ENCODE measurements around the gene ADAM15. TPM values are rescaled to one million over a fixed set of nuclear protein-coding genes. Genes with fewer than 3 reads are reported as not detected.
A peak's percentile ranks its signal among the peaks of the same experiment; 100 is the strongest.

The ADAM15 gene
- total RNA-seq, 1 experiment from 2014 or later = 36.3 TPM

DNA sequence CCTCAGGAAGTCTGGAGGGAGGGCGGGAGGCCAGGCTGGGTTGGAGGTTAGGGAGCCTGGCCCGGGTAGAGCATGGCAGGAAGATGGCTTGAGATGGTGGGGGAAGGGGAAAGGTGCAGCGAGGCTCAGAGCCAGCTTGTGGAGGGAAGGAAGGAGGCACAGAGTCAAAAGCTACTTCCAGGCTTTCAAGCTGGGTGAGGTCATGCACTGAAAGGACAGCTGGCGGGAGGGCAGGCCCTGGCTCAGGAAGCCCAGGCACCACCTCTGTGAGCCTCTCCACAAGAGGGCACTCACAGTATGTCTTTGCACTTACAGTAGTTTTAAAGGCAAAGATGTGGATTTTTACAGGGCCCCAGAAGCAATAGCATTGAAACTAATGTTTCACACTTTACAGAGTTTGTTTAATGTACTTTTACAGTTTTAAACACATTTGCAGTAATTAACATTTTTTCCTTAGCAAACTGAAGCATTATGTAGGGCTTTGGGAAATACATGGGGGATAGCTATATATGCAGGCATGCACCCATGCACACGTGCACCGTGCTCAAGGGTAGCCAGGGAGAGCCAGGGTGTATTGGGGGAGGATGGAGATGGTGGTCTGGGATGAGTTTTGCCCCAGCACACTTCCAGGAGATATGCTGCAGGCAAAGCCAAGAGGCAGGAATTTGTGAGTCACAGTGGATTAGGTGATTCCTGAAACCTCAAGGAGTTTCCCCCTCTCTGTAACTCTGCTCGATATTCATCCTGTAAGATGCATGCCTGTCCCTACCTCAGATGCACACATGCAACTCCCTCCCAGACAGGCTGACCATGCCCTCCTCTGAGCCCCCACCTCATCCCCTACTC lies 6.1 kb upstream of the ADAM15 start:
- H3K9me3 ChIP-seq (ENCODE audit: low read depth, low read length, poor library complexity, severe bottlenecking) = no peaks in the 10 kb centered on the region
- no peak overlapping the region for H3K4me3 ChIP-seq (ENCODE audit: low read depth, low read length, poor library complexity, severe bottlenecking)
- peak; percentile 48 for DNase-seq (ENCODE audit: low spot score)
- no peaks in the 10 kb centered on the region for H3K27me3 ChIP-seq (replicated peaks; ENCODE audit: insufficient read depth, low read depth, low read length, poor library complexity)
- ChIA-PET CTCF (interaction anchor here (1.3 kb wide), 1 partner anchor 40 kb away, joined by 3 read pairs; no protein-coding TSS in a partner anchor), POLR2A (ENCODE audit: low non-redundant PET) (no interaction called here)
- no peaks in the 10 kb centered on the region for H3K36me3 ChIP-seq (ENCODE audit: insufficient read depth, low read length, poor library complexity, severe bottlenecking)
- TF ChIP-seq, protein P1, sequence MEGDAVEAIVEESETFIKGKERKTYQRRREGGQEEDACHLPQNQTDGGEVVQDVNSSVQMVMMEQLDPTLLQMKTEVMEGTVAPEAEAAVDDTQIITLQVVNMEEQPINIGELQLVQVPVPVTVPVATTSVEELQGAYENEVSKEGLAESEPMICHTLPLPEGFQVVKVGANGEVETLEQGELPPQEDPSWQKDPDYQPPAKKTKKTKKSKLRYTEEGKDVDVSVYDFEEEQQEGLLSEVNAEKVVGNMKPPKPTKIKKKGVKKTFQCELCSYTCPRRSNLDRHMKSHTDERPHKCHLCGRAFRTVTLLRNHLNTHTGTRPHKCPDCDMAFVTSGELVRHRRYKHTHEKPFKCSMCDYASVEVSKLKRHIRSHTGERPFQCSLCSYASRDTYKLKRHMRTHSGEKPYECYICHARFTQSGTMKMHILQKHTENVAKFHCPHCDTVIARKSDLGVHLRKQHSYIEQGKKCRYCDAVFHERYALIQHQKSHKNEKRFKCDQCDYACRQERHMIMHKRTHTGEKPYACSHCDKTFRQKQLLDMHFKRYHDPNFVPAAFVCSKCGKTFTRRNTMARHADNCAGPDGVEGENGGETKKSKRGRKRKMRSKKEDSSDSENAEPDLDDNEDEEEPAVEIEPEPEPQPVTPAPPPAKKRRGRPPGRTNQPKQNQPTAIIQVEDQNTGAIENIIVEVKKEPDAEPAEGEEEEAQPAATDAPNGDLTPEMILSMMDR (conservative IDR thresholded peaks at IDR 0.05; ENCODE audit: low read depth, low read length) = peak; percentile 65
- no peak for TF ChIP-seq EZH2 (IDR thresholded peaks at IDR 0.05; ENCODE audit: borderline replicate concordance, low read depth, low read length, poor library complexity, severe bottlenecking)
- no peak overlapping the region for H3K27ac ChIP-seq (ENCODE audit: low read depth, low read length, poor library complexity, severe bottlenecking)
- H3K4me1 ChIP-seq (ENCODE audit: insufficient read depth, low read length, poor library complexity, severe bottlenecking) = peaks cover 6% of the 10 kb centered on the region
- intact Hi-C loops (cut with micrococcal nuclease; ENCODE audit: unreplicated experiment) = no loop called here
- BruUV-seq (replicated peaks) = no TSS peak

DNA sequence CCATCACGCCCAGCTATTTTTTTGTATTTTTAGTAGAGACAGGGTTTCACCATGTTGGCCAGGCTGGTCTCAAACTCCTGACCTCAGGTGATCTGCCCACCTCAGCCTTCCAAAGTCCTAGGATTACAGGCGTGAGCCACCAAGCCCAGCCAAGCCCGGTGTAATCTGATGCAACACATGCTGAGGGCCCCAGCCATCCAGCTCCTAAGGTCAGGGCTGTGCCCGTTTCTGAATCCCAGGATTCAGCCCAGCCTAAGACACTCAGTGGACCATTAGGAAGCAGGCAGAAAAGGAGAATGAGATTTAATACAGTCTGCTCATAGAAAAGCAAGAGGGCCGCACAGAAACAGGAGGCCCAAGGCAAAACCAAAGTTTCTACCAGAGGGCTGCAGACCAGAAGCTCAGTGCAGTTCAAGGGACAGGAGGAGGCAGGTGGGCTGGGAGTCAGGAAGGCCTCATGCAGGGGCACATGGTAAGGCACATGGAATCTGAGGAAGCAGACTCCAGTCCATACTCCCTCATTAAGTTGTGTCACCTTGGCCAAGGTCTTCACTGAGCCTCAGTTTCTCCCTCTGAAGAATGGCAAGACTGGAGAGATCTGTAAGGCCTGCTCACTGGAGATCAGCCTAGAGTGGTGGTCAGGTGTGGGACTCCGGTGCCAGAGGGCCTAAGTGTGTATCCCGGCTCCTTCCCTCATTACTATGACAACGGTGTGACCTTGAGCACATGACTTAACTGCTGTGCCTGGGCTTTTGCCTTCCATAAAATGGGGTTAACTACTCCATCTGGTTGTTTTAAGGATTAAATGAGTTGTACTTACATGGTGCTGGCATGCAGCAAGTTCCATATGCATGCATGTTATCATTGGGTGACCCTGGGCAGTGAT lies 2.4 kb upstream of the ADAM15 start:
- H3K4me3 ChIP-seq (ENCODE audit: low read depth, low read length, poor library complexity, severe bottlenecking) = no peak overlapping the region
- TF ChIP-seq, protein P1 (conservative IDR thresholded peaks at IDR 0.05; ENCODE audit: low read depth, low read length) = no peak
- TF ChIP-seq EZH2 (IDR thresholded peaks at IDR 0.05; ENCODE audit: borderline replicate concordance, low read depth, low read length, poor library complexity, severe bottlenecking) = no peak
- no peaks in the 10 kb centered on the region for H3K36me3 ChIP-seq (ENCODE audit: insufficient read depth, low read length, poor library complexity, severe bottlenecking)
- intact Hi-C loops (cut with micrococcal nuclease; ENCODE audit: unreplicated experiment) = no loop called here
- no peaks in the 10 kb centered on the region for H3K27me3 ChIP-seq (replicated peaks; ENCODE audit: insufficient read depth, low read depth, low read length, poor library complexity)
- BruUV-seq (replicated peaks) = no TSS peak
- H3K4me1 ChIP-seq (ENCODE audit: insufficient read depth, low read length, poor library complexity, severe bottlenecking) = peaks cover 20% of the 10 kb centered on the region
- no peak overlapping the region for H3K27ac ChIP-seq (ENCODE audit: low read depth, low read length, poor library complexity, severe bottlenecking)
- CTCF ChIA-PET = interaction anchor here (0.6 kb wide), 1 partner anchor 132 kb away, joined by 3 read pairs; no protein-coding TSS in a partner anchor
- DNase-seq (ENCODE audit: low spot score) = no peak
- H3K9me3 ChIP-seq (ENCODE audit: low read depth, low read length, poor library complexity, severe bottlenecking) = no peaks in the 10 kb centered on the region
- POLR2A ChIA-PET (ENCODE audit: low non-redundant PET) = no interaction called here
